GM12878 (cell line): ENCODE measurements around the gene FMC1. TPM values are rescaled to one million over a fixed set of nuclear protein-coding genes. Genes with fewer than 3 reads are reported as not detected.

Source experiments
- ATAC-seq: fragments of 200-7000 bp; cut with Tn5 transposase; 3 replicates; pipeline ENCODE4 v1.9.1; 2020; ENCODE audit warnings: mild to moderate bottlenecking, moderate library complexity
- BruUV-seq: library from RNA; stranded (reverse); fragments of 400-500 nt; replicated peaks from 2 replicates; lab custom pipeline; 2021; lab: Mats Ljungman, UMichigan
- CTCF ChIA-PET: fragments of 300-600 bp; sonication (Branson Sonifier 250); formaldehyde crosslinking; extraction: SDS; loops from one replicate; lab custom pipeline; 2021; ENCODE audit warnings: inconsistent platforms; lab: Yijun Ruan, JAX
- POLR2A ChIA-PET: fragments of 350-600 bp; formaldehyde crosslinking; extraction: SDS; loops from one replicate; lab custom pipeline; 2021; ENCODE audit warnings: inconsistent platforms; lab: Charles Lee
- RAD21 ChIA-PET: fragments of 300-600 bp; sonication (Branson Sonifier 250); formaldehyde crosslinking; loops from one replicate; lab custom pipeline; 2023; ENCODE audit warnings: antibody characterized with exemption; ENCODE audit not compliant: unreplicated experiment; lab: Charles Lee
- SMC1A ChIA-PET: fragments of 300-600 bp; sonication (Branson Sonifier 250); formaldehyde crosslinking; loops from one replicate; lab custom pipeline; 2023; ENCODE audit not compliant: unreplicated experiment, uncharacterized antibody; lab: Charles Lee
- DNase-seq: peaks from one replicate; pipeline ENCODE4 v3.0.0-alpha.2; 2011; ENCODE audit warnings: low read depth, low spot score
- FAIRE-seq: peaks from 3 replicates; lab custom pipeline; 2011; peaks lifted over from hg19 to GRCh38; lab: Jason Lieb, UNC
- H2AFZ ChIP-seq: 2 replicates; pipeline ENCODE4 v1.6.0; 2011; ENCODE audit warnings: low read depth, low read length, control low read depth; ENCODE audit not compliant: control insufficient read depth
- H3K27ac ChIP-seq: 2 replicates; pipeline ENCODE4 v1.5.1; 2011; ENCODE audit warnings: control low read depth; ENCODE audit not compliant: control insufficient read depth, insufficient read depth
- H3K27me3 ChIP-seq, 2 experiments: replicated peaks in 1 of 2; 2 replicates each; pipeline versions ENCODE4 v1.6.0 to v1.6.1; 2011; ENCODE audit warnings: low read length in 1 of 2; ENCODE audit not compliant: control insufficient read depth in 2 of 2, insufficient read depth in 2 of 2
- H3K36me3 ChIP-seq, 2 experiments: 2 replicates each; pipeline ENCODE4 v1.5.1; 2011; ENCODE audit warnings: low read length in 1 of 2; ENCODE audit not compliant: control insufficient read depth in 2 of 2, insufficient read depth in 2 of 2
- H3K4me1 ChIP-seq: 2 replicates; pipeline ENCODE4 v1.6.1; 2011; ENCODE audit warnings: mild to moderate bottlenecking, low read length, moderate library complexity, mixed read lengths; ENCODE audit not compliant: control insufficient read depth, insufficient read depth
- H3K4me2 ChIP-seq: 2 replicates; pipeline ENCODE4 v1.6.0; 2011; ENCODE audit warnings: control low read depth; ENCODE audit not compliant: control insufficient read depth, insufficient read depth
- H3K4me3 ChIP-seq: fragments of 200-600 bp; sonication (generic); 2 replicates; pipeline ENCODE4 v1.5.1; 2016
- H3K79me2 ChIP-seq: 2 replicates; pipeline ENCODE4 v1.6.0; 2011; ENCODE audit warnings: low read length; ENCODE audit not compliant: control insufficient read depth, insufficient read depth
- H3K9ac ChIP-seq: 2 replicates; pipeline ENCODE4 v1.8.0; 2011; ENCODE audit warnings: low read length, control low read depth, mixed read lengths; ENCODE audit not compliant: control insufficient read depth, insufficient read depth
- H3K9me3 ChIP-seq: replicated peaks from 3 replicates; pipeline ENCODE4 v1.5.1; 2011; ENCODE audit warnings: mild to moderate bottlenecking, low read length; ENCODE audit not compliant: control insufficient read depth, insufficient read depth
- H4K20me1 ChIP-seq: 2 replicates; pipeline ENCODE4 v1.6.0; 2011; ENCODE audit not compliant: control insufficient read depth, insufficient read depth
- ATF3 ChIP-seq: IDR thresholded peaks from 2 replicates; pipeline ENCODE4 v1.6.1; 2011; ENCODE audit warnings: low read depth, mild to moderate bottlenecking, low read length, moderate library complexity, borderline replicate concordance; ENCODE audit errors: extremely low read depth
- BCL11A ChIP-seq: IDR thresholded peaks from 2 replicates; pipeline ENCODE4 v1.6.1; 2011; ENCODE audit warnings: low read depth, low read length
- BCLAF1 ChIP-seq: fragments of 450-650 bp; IDR thresholded peaks from 2 replicates; pipeline ENCODE4 v1.6.1; 2017; ENCODE audit warnings: antibody characterized with exemption, mild to moderate bottlenecking, moderate library complexity
- CEBPZ ChIP-seq: fragments of 150-350 bp; IDR thresholded peaks from 2 replicates; pipeline ENCODE4 v1.6.1; 2016; ENCODE audit warnings: low read depth, low read length
- HSF1 ChIP-seq: fragments of 150-350 bp; IDR thresholded peaks from 2 replicates; pipeline ENCODE4 v1.6.1; 2014; ENCODE audit warnings: mild to moderate bottlenecking, low read depth, low read length
- KAT2A ChIP-seq: conservative IDR thresholded peaks from 2 replicates; pipeline ENCODE4 v1.6.1; 2011; ENCODE audit warnings: low read depth, low read length; ENCODE audit not compliant: control insufficient read depth
- PAX5 ChIP-seq: IDR thresholded peaks from 2 replicates; pipeline ENCODE4 v1.6.1; 2011; ENCODE audit warnings: low read depth, low read length, borderline replicate concordance
- RAD51 ChIP-seq: fragments of 450-650 bp; IDR thresholded peaks from 2 replicates; pipeline ENCODE4 v1.6.1; 2016; ENCODE audit warnings: moderate library complexity, mild to moderate bottlenecking, inconsistent platforms
- RELB ChIP-seq: fragments of 450-650 bp; IDR thresholded peaks from 2 replicates; pipeline ENCODE4 v1.6.1; 2017; ENCODE audit warnings: low read depth, mild to moderate bottlenecking, moderate library complexity
- SIX5 ChIP-seq: IDR thresholded peaks from 2 replicates; pipeline ENCODE4 v1.6.1; 2011; ENCODE audit warnings: mild to moderate bottlenecking, low read depth, low read length, moderate library complexity; ENCODE audit not compliant: severe bottlenecking
- SREBF2 ChIP-seq: IDR thresholded peaks from 2 replicates; pipeline ENCODE4 v1.6.1; 2012; ENCODE audit warnings: mild to moderate bottlenecking, low read length
- SUPT20H ChIP-seq: IDR thresholded peaks from 2 replicates; pipeline ENCODE4 v1.6.1; 2011; ENCODE audit warnings: low read depth, mild to moderate bottlenecking, low read length, moderate library complexity, borderline replicate concordance; ENCODE audit not compliant: control insufficient read depth
- TARDBP ChIP-seq: IDR thresholded peaks from 2 replicates; pipeline ENCODE4 v1.6.1; 2016; ENCODE audit warnings: borderline replicate concordance
- WGBS: methylation state at CpG from one replicate; pipeline ENCODE4 v1.1.6; 2016; ENCODE audit warnings: low lambda C conversion rate; ENCODE audit not compliant: insufficient replicate concordance, insufficient coverage; ENCODE audit errors: missing lambda C conversion rate; 5-methylcytosine and 5-hydroxymethylcytosine counted together
- in situ Hi-C: fragments of 300-500 bp; cut with MboI; formaldehyde crosslinking; loops from 9 replicates; pipeline ENCODE4 v1.14.3; 2018; ENCODE audit warnings: mixed read lengths
- intact Hi-C: fragments of 100-400 bp; cut with micrococcal nuclease; formaldehyde crosslinking; loops from one replicate; pipeline ENCODE4 v1.14.2; 2022; ENCODE audit not compliant: unreplicated experiment
- polyA plus RNA-seq, 11 experiments: library from polyadenylated mRNA; depleted of rRNA in 4 of 11; unstranded in 6 of 11; stranded (reverse) in 5 of 11; fragments of >200 nt; fragmentation: Nextera tagmentation in 4 of 11; fragmentation: Illumina TruSeq in 1 of 11; extraction: Ambion mirVana in 4 of 11; extraction: Trizol in 1 of 11; gene quantifications; 1 replicate in 1 of 11; 2 replicates in 10 of 11; pipeline versions ENCODE4 v1.2.1 to v1.2.3, GENCODE V29; 2011 to 2016; ENCODE audit warnings: inconsistent platforms in 2 of 11, missing spikeins in 2 of 11, low read depth in 1 of 11
- total RNA-seq, 4 experiments: library from RNA; depleted of rRNA in 3 of 4; stranded (reverse); fragments of >200 nt in 3 of 4; fragmentation: Illumina TruSeq in 1 of 4; extraction: Trizol in 1 of 4; gene quantifications; 2 replicates each; pipeline versions ENCODE4 v1.2.1 to v1.2.3, GENCODE V29; 2013 to 2021

FMC1 gene
- total and polyA plus RNA-seq, 10 of the 15 experiments (the other 5 are each of a cell fraction or from before 2014, with no cell fraction given) = 4.2 to 60.4 (median 15.6) TPM

- in situ Hi-C loops (loop anchor here (25.0 kb wide), 1 partner anchor 1551 kb away; the partner anchor contains the start of gene BRAF), intact Hi-C loops (loop anchor here (5.0 kb wide), 1 partner anchor 254 kb away; the partner anchor contains the start of gene ZC3HAV1)
- ChIA-PET POLR2A (interaction anchor here (0.8 kb wide), 1 partner anchor 22 kb away, joined by 3 read pairs; no protein-coding TSS in a partner anchor), CTCF (no interaction called here), SMC1A (interaction anchor here (0.6 to 0.8 kb wide), 2 partner anchors 15 to 308 kb away, joined by 3 read pairs; no protein-coding TSS in a partner anchor), RAD21 (interaction anchor here (1.0 kb wide), 1 partner anchor 18 kb away, joined by 3 read pairs; no protein-coding TSS in a partner anchor)
- no peak overlapping the region for H2AFZ ChIP-seq
- H3K27me3 ChIP-seq = no peaks in the 10 kb centered on the region
- DNase-seq (no peak), FAIRE-seq (no peak), ATAC-seq (no peak)
- H3K4me1 ChIP-seq = peaks cover 4% of the 10 kb centered on the region
- peaks cover 83% of the 10 kb centered on the region for H3K79me2 ChIP-seq
- peak overlapping the region; percentile 95 for H3K4me3 ChIP-seq
- H3K36me3 ChIP-seq = peaks cover 2 to 10% of the 10 kb centered on the region in 2 experiments; a peak in 3 of 4 replicates
- BruUV-seq = no TSS peak
- H4K20me1 ChIP-seq = peaks cover 9% of the 10 kb centered on the region
- H3K27ac ChIP-seq = peak overlapping the region; percentile 98
- H3K4me2 ChIP-seq = peak overlapping the region; percentile 73
- 5% methylated on average over 3 of the region's 3 CpGs for WGBS
- peak overlapping the region; percentile 100 for H3K9ac ChIP-seq
- H3K9me3 ChIP-seq = no peaks in the 10 kb centered on the region
- TF ChIP-seq KAT2A (no peak), ATF3 (no peak), BCLAF1 (no peak), HSF1 (no peak), RAD51 (no peak), RELB (no peak), SREBF2 (no peak), TARDBP (no peak), SUPT20H (no peak), CEBPZ (no peak), PAX5 (no peak), BCL11A (no peak), SIX5 (no peak)
Observed at GRCh38 chr7:139361523-139361922, 20.4 kb downstream of the FMC1 start.
